Neural crest cell (in vitro differentiated cells): ENCODE data around the gene C1S. TPM values are rescaled to one million over a fixed set of nuclear protein-coding genes. Genes with fewer than 3 reads are reported as not detected.
A peak's percentile ranks its signal among the peaks of the same experiment; 100 is the strongest.

Experiments
- DNase-seq: peaks from one replicate; pipeline ENCODE4 v3.0.0; 2021; ENCODE audit warnings: low read depth, mixed read lengths, low spot score
- H3K27ac Mint-ChIP-seq: one replicate; pipeline ENCODE4 v1.8.0; 2021; ENCODE audit warnings: mild to moderate bottlenecking, mixed read lengths; ENCODE audit not compliant: unreplicated experiment
- H3K27me3 Mint-ChIP-seq: 2 replicates; pipeline ENCODE4 v1.8.0; 2021; ENCODE audit warnings: low read depth, mild to moderate bottlenecking, mixed read lengths
- H3K36me3 Mint-ChIP-seq: 2 replicates; pipeline ENCODE4 v1.8.0; 2021; ENCODE audit warnings: low read depth, mild to moderate bottlenecking, mixed read lengths
- H3K4me1 Mint-ChIP-seq: 2 replicates; pipeline ENCODE4 v1.8.0; 2021; ENCODE audit warnings: mixed read lengths
- H3K4me3 Mint-ChIP-seq: one replicate; pipeline ENCODE4 v1.8.0; 2021; ENCODE audit warnings: mild to moderate bottlenecking, mixed read lengths
- H3K9me3 Mint-ChIP-seq: 2 replicates; pipeline ENCODE4 v1.8.0; 2021; ENCODE audit warnings: mixed read lengths
- total RNA-seq: library from RNA; stranded (reverse); gene quantifications from 2 replicates; pipeline ENCODE4 v1.2.1, GENCODE V29; 2021
- TF ChIP-seq, protein P1 (sequence below): fragments of 200-600 bp; sonication (generic); conservative IDR thresholded peaks from 2 replicates; pipeline ENCODE4 v1.5.0; 2021; ENCODE audit warnings: antibody characterized with exemption, mild to moderate bottlenecking

The C1S gene
- total RNA-seq, 1 donor from 2014 or later: 2.2 TPM

DNA sequence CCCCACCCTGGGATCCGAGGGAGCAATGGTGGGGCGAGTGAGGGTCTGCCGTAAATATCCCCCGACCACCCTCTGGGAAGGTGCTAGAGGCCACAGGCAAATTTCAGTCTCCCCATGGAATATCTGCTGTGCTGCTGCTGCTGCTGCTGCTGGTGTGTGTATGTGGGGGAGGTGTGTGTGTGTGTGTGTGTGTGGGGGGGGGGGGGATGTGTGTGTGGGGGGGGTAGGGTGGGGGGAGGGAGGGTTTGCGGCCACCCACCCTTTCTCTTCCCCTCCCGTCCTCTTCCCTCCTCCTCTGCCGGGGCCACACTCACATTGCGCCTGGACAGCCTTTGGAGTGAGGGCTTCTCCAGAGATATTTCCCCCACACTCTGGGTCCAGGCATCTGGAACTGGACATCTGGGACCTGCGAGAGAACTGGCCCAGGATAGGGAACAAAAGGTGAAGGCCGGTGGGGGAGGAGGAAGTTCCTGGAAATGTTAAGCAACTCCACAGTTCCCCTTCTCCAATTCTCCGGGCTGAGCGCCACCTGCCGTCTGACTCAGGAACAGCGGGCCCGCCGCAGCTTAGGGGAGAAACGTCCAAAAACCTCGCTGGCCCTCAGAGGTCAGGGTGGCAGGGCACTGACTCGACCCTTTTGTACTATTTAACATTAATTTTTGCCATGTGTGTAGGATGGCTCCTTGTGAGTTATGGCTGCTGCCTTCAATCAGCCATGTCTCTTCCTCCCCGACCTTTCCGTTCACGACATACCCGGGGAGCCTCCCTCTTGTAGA, 48.5 kb downstream of the C1S start, which contains the start of gene C1RL:
Gene C1RL (minus strand): TSS at position 419 of the 776 bp plus-strand sequence. CDS start 34 bp downstream, at position 385.
- H3K27ac Mint-ChIP-seq: peak within 1 kb of the TSS; percentile 95
- DNase-seq: peak; percentile 96
- H3K27me3 Mint-ChIP-seq: no peaks in the 10 kb centered on the region
- H3K4me3 Mint-ChIP-seq: peak within 1 kb of the TSS; percentile 89
- peaks cover 16% of the 10 kb centered on the region for H3K36me3 Mint-ChIP-seq
- H3K9me3 Mint-ChIP-seq: peaks cover 14% of the 10 kb centered on the region
- H3K4me1 Mint-ChIP-seq: peaks cover 18% of the 10 kb centered on the region
- TF ChIP-seq, protein P1, sequence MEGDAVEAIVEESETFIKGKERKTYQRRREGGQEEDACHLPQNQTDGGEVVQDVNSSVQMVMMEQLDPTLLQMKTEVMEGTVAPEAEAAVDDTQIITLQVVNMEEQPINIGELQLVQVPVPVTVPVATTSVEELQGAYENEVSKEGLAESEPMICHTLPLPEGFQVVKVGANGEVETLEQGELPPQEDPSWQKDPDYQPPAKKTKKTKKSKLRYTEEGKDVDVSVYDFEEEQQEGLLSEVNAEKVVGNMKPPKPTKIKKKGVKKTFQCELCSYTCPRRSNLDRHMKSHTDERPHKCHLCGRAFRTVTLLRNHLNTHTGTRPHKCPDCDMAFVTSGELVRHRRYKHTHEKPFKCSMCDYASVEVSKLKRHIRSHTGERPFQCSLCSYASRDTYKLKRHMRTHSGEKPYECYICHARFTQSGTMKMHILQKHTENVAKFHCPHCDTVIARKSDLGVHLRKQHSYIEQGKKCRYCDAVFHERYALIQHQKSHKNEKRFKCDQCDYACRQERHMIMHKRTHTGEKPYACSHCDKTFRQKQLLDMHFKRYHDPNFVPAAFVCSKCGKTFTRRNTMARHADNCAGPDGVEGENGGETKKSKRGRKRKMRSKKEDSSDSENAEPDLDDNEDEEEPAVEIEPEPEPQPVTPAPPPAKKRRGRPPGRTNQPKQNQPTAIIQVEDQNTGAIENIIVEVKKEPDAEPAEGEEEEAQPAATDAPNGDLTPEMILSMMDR: peak; percentile 99

DNA sequence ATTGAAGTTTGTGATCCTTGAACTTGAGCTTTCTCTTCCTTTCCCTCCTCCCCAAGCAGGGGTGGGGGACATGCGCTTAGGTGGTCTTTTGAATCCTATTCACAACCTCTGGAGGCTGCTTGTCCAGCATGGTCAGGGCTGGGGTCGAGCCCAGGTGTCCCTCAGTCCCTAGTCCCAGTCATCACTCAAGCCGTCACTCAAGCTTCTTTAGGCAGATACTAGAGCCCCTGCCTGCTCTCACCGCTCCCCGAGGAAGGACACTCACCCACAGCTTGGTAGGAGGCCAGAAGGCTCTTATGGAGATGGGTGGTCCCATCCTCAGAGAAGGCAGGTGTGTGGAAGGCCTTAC, 49.0 kb downstream of the C1S start:
- Mint-ChIP-seq H3K4me1 (peaks cover 18% of the 10 kb centered on the region), H3K36me3 (peaks cover 16% of the 10 kb centered on the region), H3K27ac (peak overlapping the region; percentile 31), H3K4me3 (peak overlapping the region; percentile 87), H3K9me3 (peaks cover 14% of the 10 kb centered on the region), H3K27me3 (no peaks in the 10 kb centered on the region)
- TF ChIP-seq, protein P1: no peak
- no peak for DNase-seq

- H3K27ac Mint-ChIP-seq: no peak overlapping the region
- no peaks in the 10 kb centered on the region for H3K27me3 Mint-ChIP-seq
- peaks cover 18% of the 10 kb centered on the region for H3K4me1 Mint-ChIP-seq
- H3K36me3 Mint-ChIP-seq: peaks cover 13% of the 10 kb centered on the region
- H3K9me3 Mint-ChIP-seq: peaks cover 12% of the 10 kb centered on the region
- no peak for DNase-seq
- no peak overlapping the region for H3K4me3 Mint-ChIP-seq
- TF ChIP-seq, protein P1: no peak
These were observed 50.1 kb downstream of the C1S start for GRCh38 chr12:7110661-7111060.

GRCh38 chr12:7112041-7112440, 51.5 kb downstream of the C1S start:
- Mint-ChIP-seq H3K9me3 (no peaks in the 10 kb centered on the region), H3K27ac (no peak overlapping the region), H3K4me1 (peaks cover 18% of the 10 kb centered on the region), H3K36me3 (peaks cover 3% of the 10 kb centered on the region), H3K27me3 (no peaks in the 10 kb centered on the region), H3K4me3 (no peak overlapping the region)
- TF ChIP-seq, protein P1: no peak
- no peak for DNase-seq

DNA sequence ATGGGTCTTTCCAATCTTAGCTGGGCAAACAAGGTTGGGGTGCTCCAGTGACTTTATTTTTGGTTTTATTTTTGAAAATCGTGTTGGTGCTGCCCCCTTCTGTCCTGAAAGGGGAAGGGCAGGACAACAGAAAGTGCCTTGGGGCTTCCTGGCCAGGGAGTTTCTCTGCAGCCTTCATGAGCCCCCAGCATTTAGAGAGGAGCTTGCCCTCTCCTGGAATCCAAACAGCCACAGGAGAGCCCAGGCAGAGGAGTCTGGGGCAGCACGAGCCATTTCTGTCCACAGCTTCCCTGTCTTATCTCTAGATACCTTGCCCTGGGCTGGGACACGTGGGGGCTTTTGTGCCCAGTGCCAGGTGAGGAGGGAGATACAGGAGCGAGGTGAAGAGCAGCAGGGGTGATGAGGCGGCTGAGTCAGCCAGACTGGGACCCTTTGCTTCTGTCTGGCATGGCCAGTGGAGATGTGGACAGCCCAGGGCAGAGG, 52.9 kb downstream of the C1S start:
- Mint-ChIP-seq H3K27me3 (no peaks in the 10 kb centered on the region), H3K27ac (peak overlapping the region; percentile 55), H3K4me3 (no peak overlapping the region), H3K9me3 (no peaks in the 10 kb centered on the region), H3K4me1 (peaks cover 11% of the 10 kb centered on the region), H3K36me3 (no peaks in the 10 kb centered on the region)
- peak; percentile 28 for DNase-seq
- TF ChIP-seq, protein P1: peak; percentile 96
